ENCODE measurements around the gene MYO18A.
"Not testable (repeated sequence)": the region's sequence is repeated elsewhere in the genome, so short reads cannot be mapped to it uniquely, and the experiment has no call there.

MYO18A gene

DNA sequence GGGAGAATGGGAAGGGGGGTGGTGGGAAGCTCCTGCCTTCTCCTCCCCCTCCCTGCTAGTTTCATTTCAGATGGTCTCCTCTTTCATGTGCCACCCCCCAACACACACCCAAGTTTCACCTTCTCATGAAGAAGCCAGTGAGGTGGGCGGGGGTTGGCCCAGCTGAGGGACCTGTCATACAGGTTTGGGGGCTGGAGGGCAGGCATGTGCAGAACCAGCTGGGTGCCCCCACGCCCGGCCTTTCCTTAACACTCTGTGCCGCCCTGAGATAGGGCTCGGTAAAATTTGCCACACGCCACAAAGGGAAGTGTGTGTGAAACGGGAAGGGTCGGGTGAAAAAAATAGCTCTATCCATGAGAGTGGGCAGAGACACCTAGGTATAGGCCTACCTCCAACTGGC lies 79.9 kb downstream of the MYO18A start:
- no peak for DNase-seq

DNA sequence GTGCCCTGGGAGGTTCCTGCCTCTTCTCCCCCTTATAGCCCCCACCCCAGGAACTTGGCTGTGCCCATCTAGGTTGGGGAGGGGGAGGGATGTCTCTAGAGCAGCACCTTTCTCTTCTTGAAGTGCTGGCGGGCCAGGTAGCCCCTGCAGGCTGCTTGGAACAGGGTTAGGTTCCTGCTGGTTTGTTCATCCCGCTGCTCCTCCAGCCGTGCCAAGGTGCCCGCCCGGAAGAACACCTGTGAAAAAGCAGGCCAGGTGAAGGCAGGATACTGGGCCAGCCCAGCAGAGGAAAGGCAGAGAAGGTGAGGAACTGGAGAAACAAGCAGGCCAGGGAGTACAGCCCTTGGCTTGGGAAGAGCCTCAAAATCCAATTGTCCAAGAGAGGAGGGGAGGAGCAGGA lies 80.7 kb downstream of the MYO18A start:
- DNase-seq, result no peak

DNA sequence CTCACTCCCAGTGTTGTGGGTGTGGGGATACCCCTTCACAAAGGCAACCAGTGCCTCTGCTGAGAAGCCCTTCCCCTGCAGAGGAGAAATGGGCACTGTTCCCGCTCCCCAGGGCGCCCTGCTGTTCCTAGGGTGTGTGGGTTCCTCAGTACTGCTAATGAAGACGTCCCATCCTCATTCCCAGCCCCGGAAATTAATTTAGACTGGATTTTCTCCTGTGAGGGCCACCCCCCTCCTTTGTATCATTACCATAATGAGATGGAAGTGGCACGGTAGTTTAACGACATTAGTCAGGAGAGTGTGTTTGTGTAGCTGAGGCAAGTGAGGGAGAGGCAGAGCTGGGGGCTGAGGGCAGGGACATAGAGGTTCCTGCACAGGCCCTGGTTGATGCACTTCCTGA lies 84.1 kb downstream of the MYO18A start:
- no peak for DNase-seq

GRCh38 chr17:29095439-29095838 lies 84.8 kb downstream of the MYO18A start:
- no peak for DNase-seq

DNA sequence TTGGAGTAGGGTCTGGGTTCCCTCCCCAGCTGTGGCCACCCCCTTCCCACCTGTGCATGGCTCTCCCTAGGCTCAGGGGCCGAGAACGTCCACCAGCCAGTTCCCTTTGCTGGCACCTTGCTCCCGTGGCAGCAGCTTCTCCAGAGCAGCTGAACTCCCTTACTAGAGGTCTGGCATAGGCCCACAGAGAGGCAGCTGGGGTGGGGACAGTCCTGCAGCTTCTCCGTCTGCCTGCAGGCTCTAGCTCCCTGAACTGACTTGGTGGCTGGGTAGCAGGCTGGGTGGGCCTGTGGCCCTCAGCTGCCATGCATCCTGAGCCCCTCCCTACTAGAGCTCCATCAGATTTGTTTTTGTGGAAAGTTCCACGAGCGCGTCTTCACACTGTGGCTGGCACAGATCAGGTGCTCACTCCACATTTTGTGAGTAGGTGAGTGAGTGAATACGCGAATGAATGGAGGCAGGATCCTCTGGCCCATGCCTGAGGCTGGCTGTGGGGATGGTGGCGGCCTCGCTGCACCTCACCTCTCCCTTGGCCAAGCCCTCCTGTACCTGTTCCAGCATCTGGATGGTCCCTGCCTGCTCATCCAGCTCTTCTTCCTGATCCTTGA lies 86.0 kb downstream of the MYO18A start:
- DNase-seq, result no peak

- no peak for DNase-seq
Measured at GRCh38 chr17:29093090-29093871, 86.9 kb downstream of the MYO18A start.

DNA sequence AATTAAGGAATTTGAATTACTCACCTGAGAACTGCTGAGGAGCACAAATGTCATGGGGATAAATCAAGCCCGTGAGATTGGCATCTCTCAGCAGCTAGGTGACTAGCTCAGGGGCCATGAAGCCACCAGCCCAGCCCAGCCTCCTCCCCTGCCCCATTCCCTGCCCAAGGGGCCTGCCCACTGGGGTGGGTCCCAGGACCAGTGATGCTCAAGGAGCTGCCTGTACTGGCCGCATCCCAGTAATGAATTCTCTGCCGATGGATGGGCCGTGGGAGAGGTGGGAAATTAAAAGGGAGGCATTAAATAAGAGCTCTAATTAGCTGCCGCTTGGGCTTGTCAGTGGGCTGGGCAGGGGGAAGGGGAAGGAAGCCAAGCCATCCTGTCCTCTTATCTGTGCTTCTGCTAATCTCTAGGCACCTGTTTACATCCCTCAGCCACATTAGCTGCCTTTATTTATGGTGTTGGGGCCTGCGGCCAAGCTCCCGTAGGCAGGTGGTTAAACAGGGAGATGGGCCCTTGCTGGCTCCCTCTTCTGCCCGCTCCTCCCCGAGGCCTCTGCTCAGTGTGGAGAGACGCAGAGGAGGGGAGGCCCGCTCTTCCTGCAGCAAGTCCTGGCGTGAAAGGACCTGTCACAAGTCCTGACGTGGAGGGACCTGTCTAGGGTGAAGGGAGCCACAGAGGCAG lies 88.5 kb downstream of the MYO18A start:
- no peak for DNase-seq

GRCh38 chr17:29090750-29091605 lies 89.2 kb downstream of the MYO18A start:
- no peak for DNase-seq

GRCh38 chr17:29090108-29090507 lies 90.1 kb downstream of the MYO18A start:
- no peak for DNase-seq

- no peak for DNase-seq
Measured at GRCh38 chr17:29089601-29090044, 90.6 kb downstream of the MYO18A start.

- DNase-seq, result not testable (repeated sequence)
Measured at GRCh38 chr17:29088782-29089181, 91.4 kb downstream of the MYO18A start.

GRCh38 chr17:29086628-29087332 lies 93.4 kb downstream of the MYO18A start:
- DNase-seq, result no peak

DNA sequence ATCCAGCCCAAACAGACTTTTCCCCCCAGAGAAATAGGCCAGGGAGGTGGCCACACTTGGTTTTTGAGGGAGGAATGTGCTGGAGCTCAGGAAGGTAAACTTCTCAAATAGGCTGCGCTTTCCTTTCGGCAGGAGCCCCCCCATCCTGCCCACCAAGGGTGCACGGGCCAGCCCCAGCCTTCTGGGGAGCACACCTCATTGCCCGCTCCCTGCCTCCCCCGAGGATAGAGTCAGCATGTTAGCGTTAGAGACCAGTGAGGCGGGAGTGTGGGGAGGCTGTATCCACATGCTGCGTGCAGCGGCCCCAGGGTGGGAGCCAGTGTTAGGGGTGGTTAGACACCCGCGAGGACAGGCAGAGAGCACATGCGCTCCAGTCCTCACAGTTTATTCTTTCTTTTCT lies 95.0 kb downstream of the MYO18A start:
- no peak for DNase-seq

- DNase-seq, result peak; percentile 92
Measured at GRCh38 chr17:29084541-29085146, 95.6 kb downstream of the MYO18A start.

DNA sequence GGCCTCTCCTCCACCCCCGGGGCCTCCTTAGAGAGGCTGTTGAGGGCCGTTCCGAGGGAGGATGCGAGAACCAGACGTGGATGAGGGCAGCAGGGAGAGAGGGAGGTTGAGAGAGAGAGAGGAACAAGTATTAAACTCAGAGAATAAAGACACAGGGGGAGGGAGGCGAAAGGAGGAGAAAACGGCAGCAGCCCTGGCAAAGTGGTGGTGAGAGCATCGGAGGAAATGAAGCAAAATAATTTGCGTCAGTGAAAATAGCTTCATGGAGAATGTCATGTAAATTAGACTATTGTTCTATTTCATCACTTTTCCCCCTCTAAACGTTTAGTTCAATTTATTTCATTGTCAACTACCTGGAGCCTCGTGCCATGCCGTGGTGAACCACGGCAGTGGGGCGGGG lies 99.2 kb downstream of the MYO18A start:
- no peak for DNase-seq

GRCh38 chr17:29080323-29080722 lies 99.9 kb downstream of the MYO18A start:
- no peak for DNase-seq

DNA sequence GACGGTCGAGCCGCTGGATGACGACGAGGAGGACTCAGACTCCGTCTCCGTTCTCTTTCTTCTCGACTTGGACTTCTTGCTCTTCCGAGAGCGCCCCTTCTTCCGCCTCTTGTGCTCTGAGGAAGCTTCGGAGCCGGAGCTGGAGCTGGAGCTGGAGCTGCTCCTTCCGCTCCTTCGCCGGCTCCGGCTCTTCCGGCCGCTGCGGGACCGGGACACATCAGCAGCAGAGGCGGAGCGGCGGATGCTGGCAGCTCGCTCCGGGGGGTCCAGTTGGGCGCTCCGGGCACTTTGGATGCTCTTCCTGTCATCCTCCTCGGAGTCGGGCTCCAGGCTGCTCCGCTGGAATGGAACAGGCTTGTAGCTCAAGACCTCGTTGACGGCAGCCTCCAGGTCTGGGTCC lies 100.3 kb downstream of the MYO18A start:
- DNase-seq, result no peak

- DNase-seq, result no peak
Measured at GRCh38 chr17:29079433-29079832, 100.8 kb downstream of the MYO18A start.

DNA sequence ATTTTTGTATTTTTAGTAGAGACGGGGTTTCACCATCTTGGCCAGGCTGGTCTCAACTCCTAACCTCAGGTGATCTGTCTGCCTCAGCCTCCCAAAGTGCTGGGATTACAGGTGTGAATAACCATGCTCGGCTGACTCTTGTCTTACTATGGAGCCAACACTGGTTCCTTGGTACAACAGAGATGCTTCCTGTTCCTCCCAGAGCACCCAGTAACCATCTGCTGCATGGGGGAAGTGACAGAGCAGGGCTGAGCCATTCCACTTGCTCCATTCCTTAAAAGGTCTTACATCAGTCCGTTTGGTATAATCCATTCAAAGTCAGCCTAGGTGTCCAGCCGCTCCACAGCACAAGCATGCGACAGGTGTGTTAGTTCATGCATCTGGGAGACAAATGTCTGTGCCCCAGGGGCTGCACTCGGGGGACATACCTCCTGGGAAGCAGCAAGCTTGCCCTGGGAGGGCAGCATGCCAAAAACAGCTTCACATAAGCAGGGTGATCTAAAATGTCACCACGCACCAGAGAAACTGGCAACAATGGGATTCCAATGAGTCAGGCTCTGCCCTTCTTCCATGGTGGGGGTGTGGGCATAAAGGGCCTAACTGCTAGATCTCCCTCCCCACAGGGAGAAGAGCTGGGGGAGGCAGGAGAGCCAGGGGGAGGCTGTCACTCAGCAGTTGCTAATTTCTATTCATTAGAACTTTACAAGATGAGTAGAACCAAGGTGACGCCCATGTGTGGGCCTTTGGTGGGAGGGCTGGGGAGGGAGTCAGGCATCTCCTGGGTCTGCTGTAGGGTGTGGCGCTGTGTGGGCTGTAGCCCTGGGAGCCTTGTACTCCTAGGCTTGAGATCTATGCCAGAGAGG lies 101.8 kb downstream of the MYO18A start:
- DNase-seq, result peak; percentile 87

GRCh38 chr17:29077320-29077719 lies 102.9 kb downstream of the MYO18A start:
- no peak for DNase-seq

DNA sequence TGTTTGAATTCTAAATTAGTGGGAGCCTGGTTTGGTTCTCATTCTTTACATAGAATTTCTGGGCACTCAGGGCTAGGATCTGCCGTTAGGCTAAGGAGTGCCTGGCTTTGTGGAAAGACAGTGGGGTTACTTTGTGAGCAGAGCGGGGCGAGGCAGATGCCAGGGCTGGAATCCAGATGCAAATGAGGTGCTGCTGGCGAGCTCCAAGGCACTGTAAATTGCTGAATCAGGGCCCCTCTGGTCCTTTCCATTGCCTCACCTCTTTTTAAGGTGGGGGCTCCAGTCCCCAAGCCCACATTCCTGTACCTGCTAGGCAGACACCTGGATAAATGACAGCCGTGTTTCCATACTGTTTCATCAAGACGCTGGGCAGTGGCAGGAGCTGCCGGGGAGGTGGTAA lies 103.5 kb downstream of the MYO18A start:
- no peak for DNase-seq

All from NCI-H345 (cell line).